ENCODE data around the gene ATN1.
"Not testable (repeated sequence)": the region's sequence is repeated elsewhere in the genome, so short reads cannot be mapped to it uniquely, and the experiment has no call there.

The ATN1 gene

GRCh38 chr12:6904280-6905276 is 23.2 kb upstream of the ATN1 start, which contains the start of gene LRRC23:
LRRC23 (plus strand) TSS chr12:6904822; CDS start chr12:6905634, 812 bp downstream.
- peak; percentile 94 to 95 for DNase-seq (ENCODE audit: low read depth in 2 of 2)

- no peak for DNase-seq (ENCODE audit: low read depth in 2 of 2)
Observed at GRCh38 chr12:6905414-6906040, 22.2 kb upstream of the ATN1 start.

GRCh38 chr12:6908141-6908540 is 19.6 kb upstream of the ATN1 start:
- not testable (repeated sequence) for DNase-seq (ENCODE audit: low read depth in 2 of 2)

- no peak for DNase-seq (ENCODE audit: low read depth in 2 of 2)
Observed at GRCh38 chr12:6909421-6910145, 18.2 kb upstream of the ATN1 start.

GRCh38 chr12:6912164-6912935 is 15.4 kb upstream of the ATN1 start:
- no peak for DNase-seq (ENCODE audit: low read depth in 2 of 2)

GRCh38 chr12:6914246-6914946 is 13.4 kb upstream of the ATN1 start, which contains the start of gene ENO2:
ENO2 (plus strand) TSS chr12:6914580; CDS start chr12:6915833, 1,253 bp downstream.
- DNase-seq (ENCODE audit: low read depth in 2 of 2): peak; percentile 68 to 73

- DNase-seq (ENCODE audit: low read depth in 2 of 2): no peak
Observed at GRCh38 chr12:6914947-6915788, 12.6 kb upstream of the ATN1 start.

- no peak for DNase-seq (ENCODE audit: low read depth in 2 of 2)
Observed at GRCh38 chr12:6915789-6916285, 11.9 kb upstream of the ATN1 start.

- DNase-seq (ENCODE audit: low read depth in 2 of 2): no peak
Observed at GRCh38 chr12:6916426-6917200, 11.1 kb upstream of the ATN1 start.

GRCh38 chr12:6917491-6918231 is 10.1 kb upstream of the ATN1 start:
- DNase-seq (ENCODE audit: low read depth in 2 of 2): no peak

GRCh38 chr12:6919588-6919987 is 8.2 kb upstream of the ATN1 start:
- no peak for DNase-seq (ENCODE audit: low read depth in 2 of 2)

- no peak for DNase-seq (ENCODE audit: low read depth in 2 of 2)
Observed at GRCh38 chr12:6921539-6921938, 6.2 kb upstream of the ATN1 start.

GRCh38 chr12:6921996-6922946 is 5.5 kb upstream of the ATN1 start:
- no peak for DNase-seq (ENCODE audit: low read depth in 2 of 2)

- no peak for DNase-seq (ENCODE audit: low read depth in 2 of 2)
Observed at GRCh38 chr12:6923003-6923732, 4.6 kb upstream of the ATN1 start.

GRCh38 chr12:6923851-6924250 is 3.9 kb upstream of the ATN1 start:
- DNase-seq (ENCODE audit: low read depth in 2 of 2): no peak

GRCh38 chr12:6925239-6925539 is 2.6 kb upstream of the ATN1 start:
- DNase-seq (ENCODE audit: low read depth in 2 of 2): no peak
